ENCODE results near the gene ADAM12. TPM values are rescaled to one million over a fixed set of nuclear protein-coding genes. Genes with fewer than 3 reads are reported as not detected.

The ADAM12 gene
- total RNA-seq, 2 donors from 2014 or later: 0.71 to 1.2 TPM

DNA sequence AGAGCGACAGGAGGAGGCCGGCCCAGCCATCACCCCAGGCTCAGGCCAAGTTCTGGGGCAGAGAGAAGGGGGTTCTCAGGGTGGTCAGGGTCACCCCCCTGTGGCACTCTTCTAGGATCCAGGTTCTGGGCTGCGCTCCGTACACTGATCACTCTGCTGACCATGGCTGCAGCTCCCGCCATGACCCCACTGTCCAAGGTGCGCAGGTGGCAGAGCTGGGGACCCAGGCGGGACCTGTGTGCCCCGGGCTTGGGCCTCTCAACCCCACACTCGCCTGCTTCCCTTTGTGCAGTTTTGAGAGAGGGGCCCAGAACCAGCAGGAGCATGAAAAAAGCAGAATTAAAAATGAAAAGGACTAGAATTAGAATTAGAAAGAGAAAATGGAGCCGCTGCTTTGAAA, 264.8 kb downstream of the ADAM12 start:
- H3K4me1 ChIP-seq: no peaks in the 10 kb centered on the region
- TF ChIP-seq, protein P1, sequence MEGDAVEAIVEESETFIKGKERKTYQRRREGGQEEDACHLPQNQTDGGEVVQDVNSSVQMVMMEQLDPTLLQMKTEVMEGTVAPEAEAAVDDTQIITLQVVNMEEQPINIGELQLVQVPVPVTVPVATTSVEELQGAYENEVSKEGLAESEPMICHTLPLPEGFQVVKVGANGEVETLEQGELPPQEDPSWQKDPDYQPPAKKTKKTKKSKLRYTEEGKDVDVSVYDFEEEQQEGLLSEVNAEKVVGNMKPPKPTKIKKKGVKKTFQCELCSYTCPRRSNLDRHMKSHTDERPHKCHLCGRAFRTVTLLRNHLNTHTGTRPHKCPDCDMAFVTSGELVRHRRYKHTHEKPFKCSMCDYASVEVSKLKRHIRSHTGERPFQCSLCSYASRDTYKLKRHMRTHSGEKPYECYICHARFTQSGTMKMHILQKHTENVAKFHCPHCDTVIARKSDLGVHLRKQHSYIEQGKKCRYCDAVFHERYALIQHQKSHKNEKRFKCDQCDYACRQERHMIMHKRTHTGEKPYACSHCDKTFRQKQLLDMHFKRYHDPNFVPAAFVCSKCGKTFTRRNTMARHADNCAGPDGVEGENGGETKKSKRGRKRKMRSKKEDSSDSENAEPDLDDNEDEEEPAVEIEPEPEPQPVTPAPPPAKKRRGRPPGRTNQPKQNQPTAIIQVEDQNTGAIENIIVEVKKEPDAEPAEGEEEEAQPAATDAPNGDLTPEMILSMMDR (IDR thresholded peaks at IDR 0.05): no peak
- H3K4me3 ChIP-seq: no peak overlapping the region

DNA sequence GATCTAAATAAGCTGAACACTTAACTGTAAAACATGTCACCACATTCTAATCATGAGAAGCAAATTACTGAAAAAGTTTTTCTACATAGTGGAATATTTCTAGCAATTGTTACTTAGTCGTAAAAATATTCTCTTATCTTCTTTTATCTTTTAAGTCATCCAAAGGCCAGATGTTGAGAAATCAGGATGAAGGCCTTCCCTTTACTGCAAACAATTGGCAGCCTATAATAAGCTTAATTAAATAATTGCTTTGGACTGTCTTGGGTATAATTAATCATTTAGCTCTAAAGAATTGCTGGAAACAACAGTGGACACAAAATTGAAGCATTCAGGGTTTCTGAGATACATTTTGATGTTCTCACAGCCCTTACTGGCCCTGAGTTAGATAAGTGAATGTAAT, 265.4 kb downstream of the ADAM12 start:
- Histone ChIP-seq H3K27ac (no peak overlapping the region), H3K4me1 (no peaks in the 10 kb centered on the region), H3K4me3 (no peak overlapping the region), H3K36me3 (no peaks in the 10 kb centered on the region), H3K27me3 (no peaks in the 10 kb centered on the region), H3K9me3 (no peaks in the 10 kb centered on the region)
- DNase-seq (ENCODE audit: low spot score): no peak
- TF ChIP-seq, protein P1 (IDR thresholded peaks at IDR 0.05): no peak

More for the DNA sequence above, 264.8 kb downstream of the ADAM12 start:
- no peaks in the 10 kb centered on the region for H3K36me3 ChIP-seq
- H3K27me3 ChIP-seq: no peaks in the 10 kb centered on the region
- H3K9me3 ChIP-seq: no peaks in the 10 kb centered on the region
- no peak overlapping the region for H3K27ac ChIP-seq
- peak; percentile 50 for DNase-seq (ENCODE audit: low spot score)

DNA sequence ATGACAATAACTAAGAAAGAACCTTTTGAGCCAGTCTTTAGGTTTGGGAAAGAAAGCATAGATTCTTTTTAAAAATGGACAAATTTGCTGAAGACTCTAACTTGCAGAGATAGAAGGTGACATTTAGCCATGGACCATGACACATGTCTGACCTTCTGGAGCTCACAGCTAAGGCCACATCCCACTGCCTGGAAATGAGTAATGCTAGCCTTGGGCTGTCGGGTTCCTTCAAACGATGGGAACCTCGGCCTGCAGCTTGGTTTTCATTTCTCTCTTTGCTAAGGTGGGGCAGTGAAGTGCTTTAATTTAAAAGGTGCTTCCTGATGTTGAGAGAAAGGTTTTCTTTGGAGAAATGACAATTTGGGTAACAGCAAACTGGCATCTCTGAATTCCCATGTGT, 268.7 kb downstream of the ADAM12 start:
- no peak overlapping the region for H3K4me3 ChIP-seq
- H3K27me3 ChIP-seq: no peaks in the 10 kb centered on the region
- no peaks in the 10 kb centered on the region for H3K4me1 ChIP-seq
- no peak overlapping the region for H3K27ac ChIP-seq
- TF ChIP-seq, protein P1 (IDR thresholded peaks at IDR 0.05): no peak
- H3K9me3 ChIP-seq: peaks cover 0 to 13% of the 10 kb centered on the region in 2 donors
- no peaks in the 10 kb centered on the region for H3K36me3 ChIP-seq
- no peak for DNase-seq (ENCODE audit: low spot score)

DNA sequence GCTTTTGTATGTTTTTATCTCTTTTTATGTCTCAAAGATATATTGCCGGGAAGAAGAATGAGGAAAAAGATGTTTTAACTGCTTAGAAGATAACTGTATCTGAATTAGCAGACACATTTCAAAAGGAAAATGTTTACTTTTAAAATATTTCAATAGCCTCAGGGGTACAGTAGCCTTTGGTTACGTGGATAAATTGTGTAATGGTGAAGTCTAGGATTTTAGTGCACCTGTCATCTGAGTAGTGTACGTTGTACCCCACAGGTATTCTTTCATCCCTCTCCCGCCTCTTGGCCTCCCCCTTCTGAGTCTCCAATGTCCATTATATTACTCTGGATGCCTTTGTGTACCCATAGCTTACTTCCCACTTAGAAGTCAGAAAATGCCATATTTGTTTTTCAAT, 269.8 kb downstream of the ADAM12 start:
- no peak overlapping the region for H3K4me3 ChIP-seq
- H3K36me3 ChIP-seq: no peaks in the 10 kb centered on the region
- peaks cover 0 to 13% of the 10 kb centered on the region in 2 donors for H3K9me3 ChIP-seq
- H3K27me3 ChIP-seq: no peaks in the 10 kb centered on the region
- no peak overlapping the region for H3K27ac ChIP-seq
- H3K4me1 ChIP-seq: no peaks in the 10 kb centered on the region
- DNase-seq (ENCODE audit: low spot score): no peak
- TF ChIP-seq, protein P1 (IDR thresholded peaks at IDR 0.05): no peak

DNA sequence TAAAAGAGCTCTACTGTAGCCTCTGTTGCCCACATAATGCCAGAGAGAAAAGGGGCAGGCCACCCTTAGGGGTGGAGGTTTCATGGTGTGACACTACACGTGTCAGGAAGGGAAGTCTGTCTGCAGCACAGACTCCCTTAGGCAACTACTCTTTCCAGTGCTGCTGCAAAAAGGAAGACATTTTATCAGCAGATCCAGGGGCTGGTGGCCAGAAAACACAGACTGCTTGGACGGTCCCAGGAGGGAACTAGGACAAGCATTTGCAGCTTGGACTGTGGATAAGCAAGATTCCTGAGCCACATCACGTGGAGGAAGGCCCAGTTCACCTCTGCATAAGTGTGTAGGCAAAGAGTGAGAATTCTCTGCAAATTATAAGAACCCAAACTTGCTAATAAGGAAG, 271.1 kb downstream of the ADAM12 start:
- Histone ChIP-seq H3K36me3 (no peaks in the 10 kb centered on the region), H3K4me1 (no peaks in the 10 kb centered on the region), H3K27me3 (no peaks in the 10 kb centered on the region), H3K27ac (no peak overlapping the region), H3K4me3 (no peak overlapping the region), H3K9me3 (peaks cover 0 to 13% of the 10 kb centered on the region in 2 donors)
- TF ChIP-seq, protein P1 (IDR thresholded peaks at IDR 0.05): no peak
- DNase-seq (ENCODE audit: low spot score): peak; percentile 28

DNA sequence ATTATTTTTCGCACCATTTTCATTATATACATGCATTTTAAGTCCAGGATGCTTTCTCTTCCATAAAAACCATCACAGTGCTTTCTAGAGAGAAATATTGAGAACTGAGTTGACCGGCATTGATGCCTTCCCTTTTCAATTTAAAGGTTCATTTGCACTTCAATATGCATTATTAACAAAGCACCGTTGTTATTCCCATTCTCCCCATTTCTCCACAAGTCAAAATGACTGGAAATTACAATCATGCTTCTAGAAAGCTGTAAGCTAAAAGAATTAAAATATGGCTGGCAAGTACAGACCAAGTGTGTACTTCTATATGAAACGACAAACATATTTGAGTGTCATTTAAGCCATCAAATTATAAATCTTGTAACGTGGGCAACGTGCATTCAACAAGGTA, 272.4 kb downstream of the ADAM12 start:
- Histone ChIP-seq H3K4me3 (no peak overlapping the region), H3K36me3 (no peaks in the 10 kb centered on the region), H3K27me3 (no peaks in the 10 kb centered on the region), H3K27ac (no peak overlapping the region), H3K4me1 (no peaks in the 10 kb centered on the region), H3K9me3 (peaks cover 0 to 13% of the 10 kb centered on the region in 2 donors)
- DNase-seq (ENCODE audit: low spot score): no peak
- TF ChIP-seq, protein P1 (IDR thresholded peaks at IDR 0.05): no peak
